Endothelial cell of umbilical vein (primary cell): ENCODE data around the gene ZNF37A. TPM values are rescaled to one million over a fixed set of nuclear protein-coding genes. Genes with fewer than 3 reads are reported as not detected.
"Not testable (repeated sequence)": the region's sequence is repeated elsewhere in the genome, so short reads cannot be mapped to it uniquely, and the experiment has no call there.

Experiments
- BruUV-seq: library from RNA; stranded (reverse); fragments of 400-500 nt; replicated peaks from 2 replicates; lab custom pipeline; 2021; lab: Mats Ljungman, UMichigan
- CTCF ChIA-PET: fragments of 300-600, 350-600 bp; sonication (Branson Sonifier 250); formaldehyde crosslinking; loops from one replicate; lab custom pipeline; 2021; ENCODE audit warnings: antibody characterized with exemption, inconsistent platforms; lab: Charles Lee
- POLR2A ChIA-PET: fragments of 300-600, 350-600 bp; sonication (Branson Sonifier 250); formaldehyde crosslinking; loops from one replicate; lab custom pipeline; 2021; ENCODE audit warnings: antibody characterized with exemption, inconsistent platforms; lab: Charles Lee
- DNase-seq: peaks from one replicate; pipeline ENCODE4 v3.0.0-alpha.2; 2011; ENCODE audit warnings: low read depth, low spot score
- FAIRE-seq: peaks from 2 replicates; lab custom pipeline; 2011; peaks lifted over from hg19 to GRCh38; lab: Jason Lieb, UNC
- H2AFZ ChIP-seq: 2 replicates; pipeline ENCODE4 v1.6.0; 2012; ENCODE audit warnings: low read depth, low read length, control low read depth, inconsistent platforms
- H3K27ac ChIP-seq: 2 replicates; pipeline ENCODE4 v1.5.1; 2011; ENCODE audit warnings: low read depth, mild to moderate bottlenecking, control low read depth, low read length, moderate library complexity; ENCODE audit not compliant: insufficient read depth
- H3K27me3 ChIP-seq, 2 experiments: 2 replicates each; pipeline versions ENCODE4 v1.6.0 to v1.6.1; 2011; ENCODE audit warnings: low read length in 2 of 2, mixed read lengths in 1 of 2; ENCODE audit not compliant: control insufficient read depth in 2 of 2, insufficient read depth in 2 of 2
- H3K36me3 ChIP-seq, 2 experiments: 2 replicates in 1 of 2; 3 replicates in 1 of 2; pipeline ENCODE4 v1.5.1; 2011; ENCODE audit warnings: low read length in 2 of 2, mild to moderate bottlenecking in 1 of 2, moderate library complexity in 1 of 2; ENCODE audit not compliant: control insufficient read depth in 2 of 2, insufficient read depth in 2 of 2; ENCODE audit errors: extremely low read depth in 1 of 2
- H3K4me1 ChIP-seq: 3 replicates; pipeline ENCODE4 v1.5.1; 2011; ENCODE audit warnings: mild to moderate bottlenecking, low read length; ENCODE audit not compliant: control insufficient read depth, insufficient read depth; ENCODE audit errors: extremely low read depth
- H3K4me2 ChIP-seq: 2 replicates; pipeline ENCODE4 v1.6.1; 2011; ENCODE audit warnings: low read length, control low read depth, mixed read lengths; ENCODE audit not compliant: insufficient read depth
- H3K4me3 ChIP-seq, 3 experiments: fragments of 200-600 bp in 1 of 3; sonication (generic), shearing (Covaris generic) in 1 of 3; replicated peaks in 1 of 3; 2 replicates each; pipeline ENCODE4 v1.5.1; 2011 to 2016; ENCODE audit warnings: control low read depth in 3 of 3, low read length in 3 of 3, mild to moderate bottlenecking in 2 of 3, inconsistent platforms in 1 of 3, low read depth in 1 of 3, moderate library complexity in 1 of 3; ENCODE audit not compliant: insufficient read depth in 1 of 3
- H3K79me2 ChIP-seq: 2 replicates; pipeline ENCODE4 v1.6.0; 2012; ENCODE audit warnings: low read length, inconsistent platforms; ENCODE audit not compliant: control insufficient read depth, insufficient read depth
- H3K9ac ChIP-seq: replicated peaks from 2 replicates; pipeline ENCODE3; 2011; ENCODE audit warnings: low read length, control low read depth; ENCODE audit not compliant: insufficient read depth; ENCODE audit errors: extremely low read depth
- H3K9me1 ChIP-seq: replicated peaks from 3 replicates; pipeline ENCODE4 v1.6.0; 2011; ENCODE audit warnings: mild to moderate bottlenecking, low read length; ENCODE audit not compliant: control insufficient read depth, insufficient read depth; ENCODE audit errors: extremely low read depth
- H3K9me3 ChIP-seq: replicated peaks from 2 replicates; pipeline ENCODE4 v1.5.1; 2012; ENCODE audit warnings: low read length, inconsistent platforms; ENCODE audit not compliant: control insufficient read depth, insufficient read depth
- H4K20me1 ChIP-seq: replicated peaks from 2 replicates; pipeline ENCODE3; 2011; ENCODE audit warnings: mild to moderate bottlenecking, low read length; ENCODE audit not compliant: control insufficient read depth, insufficient read depth; ENCODE audit errors: extremely low read depth
- FOS ChIP-seq: IDR thresholded peaks from 2 replicates; pipeline ENCODE4 v1.6.1; 2011; ENCODE audit warnings: mild to moderate bottlenecking, low read length, moderate library complexity, borderline replicate concordance; ENCODE audit not compliant: insufficient read depth
- dilution Hi-C: fragments of 300-500 bp; cut with MboI; formaldehyde crosslinking; loops from one replicate; pipeline ENCODE4 v1.15.0; 2019; ENCODE audit warnings: low sequenced_read_pairs; ENCODE audit not compliant: extremely low pct_ligation_motif_present
- intact Hi-C: fragments of 100-400 bp; cut with micrococcal nuclease; formaldehyde crosslinking; loops from one replicate; pipeline ENCODE4 v1.10.0; 2022
- polyA plus RNA-seq, 4 experiments: library from polyadenylated mRNA; depleted of rRNA in 3 of 4; stranded (reverse) in 3 of 4; unstranded in 1 of 4; fragments of >200 nt; gene quantifications; 2 replicates each; pipeline versions ENCODE4 v1.2.1 to v1.2.3, GENCODE V29; 2011 to 2012; ENCODE audit warnings: missing spikeins in 1 of 4
- total RNA-seq: library from RNA; stranded (reverse); gene quantifications from 2 replicates; pipeline ENCODE4 v1.2.3, GENCODE V29; 2021

The ZNF37A gene
- total and polyA plus RNA-seq, 2 donors (not counting 3 experiments of a cell fraction or from before 2014, with no cell fraction given): 3.4 to 14.5 TPM

DNA sequence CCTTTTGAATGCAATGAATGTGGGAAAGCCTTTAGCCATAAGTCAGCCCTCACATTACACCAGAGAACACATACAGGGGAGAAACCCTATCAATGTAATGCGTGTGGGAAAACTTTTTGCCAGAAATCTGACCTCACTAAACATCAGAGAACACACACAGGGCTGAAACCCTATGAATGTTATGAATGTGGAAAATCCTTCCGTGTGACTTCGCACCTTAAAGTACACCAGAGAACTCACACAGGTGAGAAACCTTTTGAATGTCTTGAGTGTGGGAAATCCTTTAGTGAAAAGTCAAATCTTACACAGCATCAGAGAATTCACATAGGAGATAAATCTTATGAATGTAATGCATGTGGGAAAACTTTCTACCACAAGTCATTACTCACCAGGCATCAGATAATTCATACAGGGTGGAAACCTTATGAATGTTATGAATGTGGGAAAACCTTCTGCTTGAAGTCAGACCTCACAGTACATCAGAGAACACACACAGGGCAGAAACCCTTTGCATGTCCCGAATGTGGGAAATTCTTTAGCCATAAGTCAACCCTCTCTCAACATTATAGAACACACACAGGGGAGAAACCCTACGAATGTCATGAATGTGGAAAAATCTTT lies 38.8 kb upstream of the ZNF37A start:
- H3K4me3 ChIP-seq, intact Hi-C loops, BruUV-seq: not testable (repeated sequence)

DNA sequence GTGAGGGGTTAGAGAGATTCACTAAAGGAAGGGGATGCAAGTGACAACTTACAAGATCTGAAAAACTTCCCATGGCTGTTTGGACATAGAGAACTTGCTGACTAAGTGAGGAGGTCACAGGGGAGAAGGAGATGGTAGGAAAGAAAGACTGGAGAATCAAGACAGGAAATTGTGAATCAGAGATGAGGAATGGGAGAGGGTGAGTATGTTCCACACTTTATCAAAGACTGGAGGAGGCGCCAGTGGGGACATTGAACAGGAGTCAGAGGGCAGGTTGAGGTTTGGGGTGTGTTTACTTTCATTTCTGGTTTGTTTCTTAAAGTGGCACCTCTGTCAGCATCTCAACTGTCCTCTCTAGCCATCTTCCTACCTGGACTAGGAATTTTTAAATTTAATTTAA lies 24.5 kb upstream of the ZNF37A start:
- intact Hi-C loops, H3K27ac ChIP-seq, dilution Hi-C loops, H3K27me3 ChIP-seq, H3K4me2 ChIP-seq, H2AFZ ChIP-seq, POLR2A ChIA-PET, H4K20me1 ChIP-seq, H3K4me3 ChIP-seq, CTCF ChIA-PET, H3K9me3 ChIP-seq, FAIRE-seq, H3K9ac ChIP-seq, BruUV-seq, H3K79me2 ChIP-seq, H3K9me1 ChIP-seq, H3K36me3 ChIP-seq, H3K4me1 ChIP-seq: not testable (repeated sequence)
- DNase-seq: peak; percentile 22
- TF ChIP-seq FOS: peak; percentile 43

More for the DNA sequence above, 38.8 kb upstream of the ZNF37A start:
- H4K20me1 ChIP-seq, DNase-seq, H3K9me3 ChIP-seq, H3K4me2 ChIP-seq, H2AFZ ChIP-seq, H3K27ac ChIP-seq, H3K9ac ChIP-seq, H3K36me3 ChIP-seq, H3K4me1 ChIP-seq, dilution Hi-C loops, H3K9me1 ChIP-seq, CTCF ChIA-PET, H3K27me3 ChIP-seq, H3K79me2 ChIP-seq, POLR2A ChIA-PET, FAIRE-seq: not testable (repeated sequence)
